NK-92 (cell line): ENCODE results near the gene ACAD8.
"Not testable (repeated sequence)": the region's sequence is repeated elsewhere in the genome, so short reads cannot be mapped to it uniquely, and the experiment has no call there.

ENCODE experiments used
- DNase-seq: peaks from one replicate; lab custom pipeline; 2025; ENCODE audit not compliant: unreplicated experiment; lab: John Stamatoyannopoulos, UW

Gene ACAD8

GRCh38 chr11:134238956-134239355 lies 14.4 kb upstream of the ACAD8 start:
- DNase-seq, result no peak

GRCh38 chr11:134240592-134240991 lies 12.8 kb upstream of the ACAD8 start:
- DNase-seq, result no peak

- DNase-seq, result no peak
These were observed 11.0 kb upstream of the ACAD8 start for GRCh38 chr11:134242376-134242775.

- DNase-seq, result no peak
These were observed 9.5 kb upstream of the ACAD8 start for GRCh38 chr11:134243913-134244312.

- DNase-seq, result no peak
These were observed 8.8 kb upstream of the ACAD8 start for GRCh38 chr11:134244593-134244992.

- no peak for DNase-seq
These were observed 7.9 kb upstream of the ACAD8 start for GRCh38 chr11:134245434-134245833.

GRCh38 chr11:134246100-134246499 lies 7.3 kb upstream of the ACAD8 start:
- DNase-seq, result no peak

- DNase-seq, result no peak
These were observed 6.7 kb upstream of the ACAD8 start for GRCh38 chr11:134246678-134247077.

GRCh38 chr11:134248910-134249480 lies 4.4 kb upstream of the ACAD8 start:
- no peak for DNase-seq

- no peak for DNase-seq
These were observed 3.1 kb upstream of the ACAD8 start for GRCh38 chr11:134250246-134250645.

GRCh38 chr11:134250675-134251074 lies 2.7 kb upstream of the ACAD8 start:
- no peak for DNase-seq

- DNase-seq, result no peak
These were observed 801 bp upstream of the ACAD8 start for GRCh38 chr11:134252346-134253187.

- DNase-seq, result no peak
These were observed 1.2 kb downstream of the ACAD8 start for GRCh38 chr11:134254433-134255183.

- DNase-seq, result not testable (repeated sequence)
These were observed 1.8 kb downstream of the ACAD8 start for GRCh38 chr11:134255184-134255561.

- no peak for DNase-seq
These were observed 3.7 kb downstream of the ACAD8 start for GRCh38 chr11:134257101-134257500.

- DNase-seq, result no peak
These were observed 5.2 kb downstream of the ACAD8 start for GRCh38 chr11:134258577-134258976.

- DNase-seq, result no peak
These were observed 7.1 kb downstream of the ACAD8 start for GRCh38 chr11:134260503-134260902.

- DNase-seq, result no peak
These were observed 7.6 kb downstream of the ACAD8 start for GRCh38 chr11:134260983-134261382.

GRCh38 chr11:134261626-134262488 lies 8.5 kb downstream of the ACAD8 start:
- no peak for DNase-seq

GRCh38 chr11:134264966-134265764 lies 11.8 kb downstream of the ACAD8 start:
- no peak for DNase-seq
